ENCODE measurements around the gene YWHAB.

DNA sequence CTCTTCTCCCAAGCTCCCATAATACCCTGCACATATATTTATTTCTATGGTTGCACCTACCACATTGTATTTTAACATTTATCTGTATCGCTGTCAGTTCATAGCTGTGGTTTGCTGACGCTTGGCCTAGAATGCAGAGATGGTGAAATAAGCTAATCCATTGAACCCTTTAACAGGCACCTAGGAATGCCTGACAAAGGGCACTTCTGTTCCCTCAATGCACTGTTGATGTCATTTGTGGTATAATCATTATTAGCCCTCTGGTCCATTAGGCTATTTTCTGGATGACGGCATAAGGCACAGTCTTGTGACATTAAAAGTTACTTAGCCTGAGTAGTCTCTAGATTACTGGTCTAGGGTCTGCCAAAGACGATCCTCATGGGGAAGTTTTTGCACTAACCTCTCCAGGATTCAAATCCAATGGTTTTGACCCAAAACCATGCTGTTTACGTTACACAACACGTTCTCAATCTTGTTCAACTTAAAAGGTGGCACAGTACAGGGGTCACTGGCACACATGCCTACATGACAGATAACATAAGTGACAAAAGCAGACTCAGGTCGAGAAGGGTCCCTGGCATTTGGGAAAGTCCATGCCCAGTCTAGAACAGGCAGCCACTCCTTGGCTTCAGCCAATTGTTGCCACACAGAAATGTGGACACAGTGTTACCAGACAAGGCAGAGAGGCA, 2.1 kb upstream of the YWHAB start:
- TF ChIP-seq POLR2A (IDR thresholded peaks at IDR 0.05): no peak
- TF ChIP-seq, protein P1, sequence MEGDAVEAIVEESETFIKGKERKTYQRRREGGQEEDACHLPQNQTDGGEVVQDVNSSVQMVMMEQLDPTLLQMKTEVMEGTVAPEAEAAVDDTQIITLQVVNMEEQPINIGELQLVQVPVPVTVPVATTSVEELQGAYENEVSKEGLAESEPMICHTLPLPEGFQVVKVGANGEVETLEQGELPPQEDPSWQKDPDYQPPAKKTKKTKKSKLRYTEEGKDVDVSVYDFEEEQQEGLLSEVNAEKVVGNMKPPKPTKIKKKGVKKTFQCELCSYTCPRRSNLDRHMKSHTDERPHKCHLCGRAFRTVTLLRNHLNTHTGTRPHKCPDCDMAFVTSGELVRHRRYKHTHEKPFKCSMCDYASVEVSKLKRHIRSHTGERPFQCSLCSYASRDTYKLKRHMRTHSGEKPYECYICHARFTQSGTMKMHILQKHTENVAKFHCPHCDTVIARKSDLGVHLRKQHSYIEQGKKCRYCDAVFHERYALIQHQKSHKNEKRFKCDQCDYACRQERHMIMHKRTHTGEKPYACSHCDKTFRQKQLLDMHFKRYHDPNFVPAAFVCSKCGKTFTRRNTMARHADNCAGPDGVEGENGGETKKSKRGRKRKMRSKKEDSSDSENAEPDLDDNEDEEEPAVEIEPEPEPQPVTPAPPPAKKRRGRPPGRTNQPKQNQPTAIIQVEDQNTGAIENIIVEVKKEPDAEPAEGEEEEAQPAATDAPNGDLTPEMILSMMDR (IDR thresholded peaks at IDR 0.05): no peak
